Brain microvascular endothelial cell (primary cell): ENCODE data around the gene EDEM1.

ENCODE experiments used
- DNase-seq: peaks from one replicate; pipeline ENCODE4 v3.0.0-alpha.2; 2020
- H3K27ac ChIP-seq: fragments of 250-450 bp; sonication (Bioruptor Pico); 2 replicates; pipeline ENCODE4 v1.5.1; 2020; ENCODE audit warnings: mild to moderate bottlenecking, moderate library complexity
- H3K27me3 ChIP-seq: fragments of 250-450 bp; sonication (Bioruptor Pico); replicated peaks from 2 replicates; pipeline ENCODE4 v1.5.1; 2020; ENCODE audit warnings: mild to moderate bottlenecking
- H3K36me3 ChIP-seq: fragments of 250-450 bp; sonication (Bioruptor Pico); replicated peaks from 2 replicates; pipeline ENCODE4 v1.5.1; 2020; ENCODE audit warnings: mild to moderate bottlenecking
- H3K4me3 ChIP-seq: 2 replicates; pipeline ENCODE4 v1.5.1; 2011; ENCODE audit warnings: low read depth, mild to moderate bottlenecking, control low read depth, low read length, moderate library complexity
- CTCF ChIP-seq: IDR thresholded peaks from 2 replicates; pipeline ENCODE4 v1.5.1; 2011; ENCODE audit warnings: low read depth, mild to moderate bottlenecking, moderate library complexity, low read length, control low read depth, inconsistent platforms; ENCODE audit errors: missing control alignments
- in situ Hi-C: cut with HindIII; loops from 2 replicates; pipeline ENCODE4 v1.10.0; 2017; ENCODE audit warnings: low sequenced_read_pairs, low pct_ligation_motif_present

The EDEM1 gene

GRCh38 chr3:5210926-5211325 is 23.4 kb downstream of the EDEM1 start:
- Histone ChIP-seq H3K27me3 (no peaks in the 10 kb centered on the region), H3K27ac (no peak overlapping the region), H3K4me3 (no peak overlapping the region), H3K36me3 (peaks cover 86% of the 10 kb centered on the region)
- no peak for DNase-seq
- no peak for TF ChIP-seq CTCF
- in situ Hi-C loops: no loop called here

GRCh38 chr3:5212628-5213573 is 25.4 kb downstream of the EDEM1 start:
- peaks cover 82% of the 10 kb centered on the region for H3K36me3 ChIP-seq
- DNase-seq: no peak
- H3K27me3 ChIP-seq: no peaks in the 10 kb centered on the region
- no peak overlapping the region for H3K4me3 ChIP-seq
- in situ Hi-C loops: no loop called here
- no peak for TF ChIP-seq CTCF
- no peak overlapping the region for H3K27ac ChIP-seq

GRCh38 chr3:5213574-5213966 is 26.1 kb downstream of the EDEM1 start:
- DNase-seq: no peak
- Histone ChIP-seq H3K27ac (no peak overlapping the region), H3K4me3 (no peak overlapping the region), H3K36me3 (peaks cover 77% of the 10 kb centered on the region), H3K27me3 (no peaks in the 10 kb centered on the region)
- no peak for TF ChIP-seq CTCF
- in situ Hi-C loops: no loop called here

- H3K27ac ChIP-seq: no peak overlapping the region
- in situ Hi-C loops: no loop called here
- no peak for TF ChIP-seq CTCF
- no peaks in the 10 kb centered on the region for H3K27me3 ChIP-seq
- peaks cover 70% of the 10 kb centered on the region for H3K36me3 ChIP-seq
- DNase-seq: no peak
- H3K4me3 ChIP-seq: no peak overlapping the region
These were observed 26.8 kb downstream of the EDEM1 start for GRCh38 chr3:5214352-5214751.

- Histone ChIP-seq H3K4me3 (no peak overlapping the region), H3K36me3 (peaks cover 43% of the 10 kb centered on the region), H3K27me3 (no peaks in the 10 kb centered on the region), H3K27ac (no peak overlapping the region)
- in situ Hi-C loops: no loop called here
- no peak for DNase-seq
- no peak for TF ChIP-seq CTCF
These were observed 30.5 kb downstream of the EDEM1 start for GRCh38 chr3:5217824-5218595.
